GM18502 (cell line): ENCODE data around the gene ANKRD7.

Experiments used
- ATAC-seq: cut with Tn5 transposase; IDR thresholded peaks from one replicate; pipeline ENCODE4 v1.9.1; 2021; ENCODE audit warnings: mild to moderate bottlenecking; ENCODE audit not compliant: unreplicated experiment, poor library complexity

The ANKRD7 gene, protein sequence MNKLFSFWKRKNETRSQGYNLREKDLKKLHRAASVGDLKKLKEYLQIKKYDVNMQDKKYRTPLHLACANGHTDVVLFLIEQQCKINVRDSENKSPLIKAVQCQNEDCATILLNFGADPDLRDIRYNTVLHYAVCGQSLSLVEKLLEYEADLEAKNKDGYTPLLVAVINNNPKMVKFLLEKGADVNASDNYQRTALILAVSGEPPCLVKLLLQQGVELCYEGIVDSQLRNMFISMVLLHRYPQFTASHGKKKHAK

DNA sequence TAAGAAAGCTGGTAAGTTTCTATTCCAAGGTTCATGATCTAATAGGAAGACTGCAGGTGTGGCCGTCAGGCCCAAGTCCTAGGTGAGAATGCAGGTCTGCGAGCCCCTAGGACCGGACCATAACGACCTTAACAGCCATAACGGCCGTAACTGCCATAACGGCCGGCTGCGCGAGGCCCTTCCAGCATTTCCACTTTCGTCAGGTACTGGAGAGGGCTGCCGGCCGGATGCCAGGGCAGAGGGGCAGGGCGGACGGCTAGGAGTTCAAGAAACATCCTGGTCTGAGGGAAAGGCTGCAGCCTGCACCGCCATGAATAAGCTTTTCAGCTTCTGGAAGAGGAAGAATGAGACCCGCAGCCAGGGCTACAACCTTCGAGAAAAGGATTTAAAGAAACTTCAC is at the start of gene ANKRD7:
ANKRD7 (plus strand) TSS at position 184 of the 400 bp plus-strand sequence; CDS start at position 311, 127 bp downstream.
- no peak for ATAC-seq

DNA sequence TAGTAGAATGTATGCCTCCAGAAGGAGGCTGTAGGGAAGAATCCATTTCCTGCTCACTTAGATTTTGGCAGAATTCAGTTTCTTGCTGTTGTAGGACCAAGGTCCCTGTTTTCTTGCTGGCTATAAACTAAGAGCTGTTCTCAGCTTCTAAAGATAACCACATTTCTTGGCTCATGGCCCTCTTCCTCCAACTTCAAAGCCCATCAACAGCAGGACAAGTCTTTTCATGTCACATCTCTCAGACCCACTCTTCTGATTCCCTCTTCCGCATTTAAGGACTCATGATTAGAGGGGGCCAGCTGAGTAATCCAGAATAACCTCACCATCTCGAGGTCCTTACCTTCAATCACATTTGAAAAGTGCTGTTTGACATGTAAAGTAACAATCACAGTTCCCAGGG is 48.8 kb upstream of the ANKRD7 start:
- no peak for ATAC-seq

DNA sequence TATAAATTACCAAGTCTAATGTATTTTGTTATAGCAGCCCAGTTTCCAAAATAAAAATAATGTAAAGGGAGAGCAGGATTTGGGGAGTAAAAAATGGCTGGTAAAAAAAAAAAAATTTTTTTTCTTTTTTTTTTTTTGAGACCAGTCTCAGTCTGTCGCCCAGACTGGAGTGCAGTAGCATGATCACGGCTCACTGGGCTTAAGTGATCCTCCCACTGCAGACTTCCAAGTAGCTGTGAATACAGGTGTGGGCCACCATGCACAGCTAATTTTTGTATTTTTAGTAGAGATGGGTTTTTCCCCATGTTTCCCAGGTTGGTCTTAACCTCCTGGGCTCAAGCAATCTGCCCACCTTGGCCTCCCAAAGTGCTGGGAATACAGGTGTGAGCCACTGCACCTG is 45.3 kb upstream of the ANKRD7 start:
- ATAC-seq, result no peak

DNA sequence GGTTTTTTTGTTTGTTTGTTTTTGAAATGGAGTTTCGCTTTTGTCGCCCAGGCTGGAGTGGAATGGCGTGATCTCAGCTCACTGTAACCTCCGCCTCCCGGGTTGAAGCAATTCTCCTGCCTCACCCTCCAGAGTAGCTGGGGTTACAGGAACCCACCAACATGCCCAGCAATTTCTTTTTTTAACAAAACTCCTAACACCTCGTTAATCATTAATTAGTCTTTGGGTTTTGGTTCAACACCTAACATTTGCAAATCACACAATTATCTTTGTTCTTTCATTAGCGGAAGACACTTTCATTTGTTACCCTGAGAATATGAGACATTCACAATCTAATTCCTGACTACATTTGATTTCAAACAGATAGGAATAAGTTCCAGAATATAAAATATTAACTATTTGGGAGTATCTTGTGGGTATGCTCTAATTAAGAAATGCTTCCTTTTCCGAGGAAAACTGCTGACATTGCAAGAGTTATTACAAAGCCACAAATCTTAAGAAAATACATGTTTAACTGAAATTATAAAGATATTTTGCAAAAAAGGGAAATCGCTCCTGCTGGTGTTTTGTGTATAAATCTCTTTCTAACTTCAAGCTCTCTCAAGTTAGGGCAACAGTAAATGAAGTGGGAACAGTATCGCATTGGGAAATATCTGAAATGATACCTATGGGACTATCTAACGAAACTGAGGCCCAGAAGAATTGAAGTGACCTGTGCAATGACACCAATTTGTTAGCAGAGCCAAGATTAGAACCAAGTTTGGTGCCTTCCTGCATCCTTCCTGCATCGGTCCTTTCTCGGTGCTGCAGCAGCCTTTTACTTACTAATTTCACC is 41.7 kb upstream of the ANKRD7 start:
- ATAC-seq, result no peak

DNA sequence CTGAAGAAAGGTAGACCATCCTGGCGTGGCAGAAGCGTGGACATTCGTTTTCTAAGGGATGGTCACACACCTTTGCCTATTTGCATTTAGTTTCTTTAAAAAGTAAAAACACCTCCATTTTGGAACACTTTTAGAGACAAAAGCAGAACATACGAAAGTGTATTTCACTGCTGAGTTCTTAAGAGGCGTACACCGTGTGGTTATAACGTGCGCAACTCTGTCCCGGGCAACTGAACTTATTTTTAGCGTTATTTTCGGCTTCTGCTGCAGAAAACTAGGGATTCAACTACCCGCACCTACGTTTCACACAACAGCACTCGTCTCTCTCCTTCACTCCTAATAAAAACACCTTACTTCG is 41.1 kb upstream of the ANKRD7 start:
- ATAC-seq, result peak; percentile 1

DNA sequence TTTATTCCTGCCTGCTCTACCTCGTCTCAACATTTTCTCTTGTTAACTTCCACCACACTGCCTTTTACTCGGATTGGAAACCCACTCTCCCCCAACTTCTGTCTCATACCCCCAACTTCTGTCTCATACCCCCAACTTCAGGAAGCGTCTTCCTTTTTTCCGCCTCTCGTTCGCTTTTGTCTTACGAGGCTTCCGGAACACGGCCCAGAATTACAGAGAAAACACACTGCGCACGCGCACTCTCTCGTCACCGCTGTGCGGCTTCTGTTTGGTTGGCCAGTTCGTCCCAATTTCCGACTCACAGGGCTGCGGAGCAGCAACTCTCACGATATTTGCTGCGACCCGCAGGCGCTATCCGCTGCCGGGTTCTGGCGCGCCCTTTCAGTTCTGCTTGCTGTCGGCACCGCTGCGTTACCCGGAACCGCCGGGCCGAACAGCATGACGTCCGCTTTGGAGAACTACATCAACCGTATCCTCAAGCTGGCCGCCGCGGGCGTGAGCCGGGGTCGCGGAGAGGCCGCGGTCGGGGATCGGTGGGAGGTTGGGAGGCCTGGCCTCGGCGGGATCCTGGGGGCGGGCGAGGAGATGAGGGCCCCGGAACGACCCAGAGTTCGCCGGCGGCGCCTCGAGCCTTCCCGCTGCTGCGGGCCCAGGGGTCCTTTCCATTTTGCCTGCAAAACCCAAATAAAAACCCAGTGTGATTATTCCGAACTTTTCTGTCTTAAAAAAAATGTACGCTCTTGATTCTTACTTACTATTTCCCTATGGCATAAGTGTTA is 40.5 kb upstream of the ANKRD7 start, which contains the start of gene LSM8:
LSM8 (plus strand) TSS at position 379 of the 779 bp plus-strand sequence; CDS start at position 439, 60 bp downstream.
- ATAC-seq, result peak; percentile 97

DNA sequence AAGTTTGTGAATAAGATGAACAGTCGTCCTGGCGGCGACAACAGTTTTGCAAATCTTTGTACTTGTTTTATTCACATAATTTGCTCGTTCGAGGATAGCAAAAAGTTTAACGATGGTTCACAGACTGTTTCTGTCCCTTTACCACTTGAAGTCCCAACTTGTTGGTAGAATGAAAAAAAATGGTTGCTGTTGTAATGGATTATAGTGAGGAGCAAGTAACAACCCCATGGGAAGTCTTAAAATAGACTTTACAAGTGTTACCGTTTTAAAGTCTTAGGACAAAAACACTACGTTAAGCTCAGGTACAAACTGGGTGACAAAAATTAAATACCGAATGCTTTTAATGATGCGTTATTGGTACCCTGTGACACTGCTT is 40.0 kb upstream of the ANKRD7 start:
- no peak for ATAC-seq

DNA sequence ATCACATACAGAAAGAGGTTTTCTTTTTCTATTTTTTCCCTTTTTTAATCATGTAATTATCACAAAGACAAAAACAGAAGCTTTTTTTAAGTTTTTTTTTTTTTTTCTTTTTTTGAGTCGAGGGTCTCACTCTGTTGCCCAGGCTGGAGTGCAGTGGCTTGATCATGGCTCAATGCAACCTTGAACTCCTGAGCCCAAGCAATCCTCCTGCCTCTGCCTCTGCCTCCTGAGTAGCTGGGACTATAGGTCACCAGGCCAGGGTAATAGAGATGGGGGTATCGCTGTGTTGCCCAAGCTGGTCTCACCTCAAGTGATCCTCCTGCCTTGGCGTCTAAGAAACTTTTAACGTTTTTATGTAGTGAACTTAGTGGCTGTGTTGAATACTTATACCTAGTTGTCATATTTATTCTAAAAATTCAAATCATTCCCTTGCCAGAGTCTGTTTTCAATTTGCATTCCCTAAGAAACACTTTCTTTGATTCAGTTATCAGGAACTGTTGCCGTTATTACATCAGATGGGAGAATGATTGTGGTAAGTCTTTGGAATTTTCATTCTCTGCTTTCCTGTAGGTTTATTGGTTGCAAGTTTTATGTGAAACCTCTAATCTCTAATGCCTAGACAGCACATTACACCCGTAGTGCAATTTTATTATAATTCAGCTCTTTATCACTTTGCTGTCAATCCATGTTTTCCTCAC is 39.2 kb upstream of the ANKRD7 start:
- ATAC-seq, result no peak

DNA sequence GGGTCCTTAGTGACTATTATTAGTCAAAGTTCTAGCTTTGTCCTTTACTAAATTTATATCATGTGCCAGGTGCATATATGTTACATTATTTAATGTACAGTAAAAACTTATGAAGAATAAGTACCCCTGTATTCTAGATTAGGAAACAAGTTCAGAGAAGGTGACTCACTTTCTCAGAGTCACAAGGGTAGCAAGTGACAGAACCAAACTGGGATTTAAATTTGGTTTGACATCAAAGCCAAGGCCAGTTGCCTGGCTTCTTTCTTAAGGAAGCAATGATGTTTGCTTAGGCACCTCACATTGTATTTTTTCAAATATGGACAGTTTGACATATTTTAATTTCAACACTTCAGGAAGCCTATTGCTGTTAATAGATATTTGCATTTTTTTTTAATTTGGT is 38.0 kb upstream of the ANKRD7 start:
- ATAC-seq, result no peak

DNA sequence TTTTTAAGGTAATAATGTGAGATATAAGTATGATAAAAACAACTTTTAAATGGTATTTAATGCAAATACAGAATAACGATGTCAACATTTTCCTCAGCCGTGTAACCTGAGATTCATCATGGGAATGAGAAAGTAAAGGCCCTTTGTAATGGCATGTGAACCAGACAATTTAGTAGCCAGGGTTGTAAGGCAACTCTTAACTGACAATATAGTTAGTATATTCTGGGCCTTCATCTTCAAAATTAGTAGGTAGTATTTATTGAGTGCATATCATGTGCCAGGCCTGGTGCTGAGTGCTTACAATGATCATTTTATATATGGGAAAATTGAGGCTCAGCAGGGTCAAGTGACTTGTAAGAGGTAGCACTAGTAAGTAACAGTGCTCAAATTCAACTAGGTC is 29.9 kb upstream of the ANKRD7 start:
- ATAC-seq, result no peak

DNA sequence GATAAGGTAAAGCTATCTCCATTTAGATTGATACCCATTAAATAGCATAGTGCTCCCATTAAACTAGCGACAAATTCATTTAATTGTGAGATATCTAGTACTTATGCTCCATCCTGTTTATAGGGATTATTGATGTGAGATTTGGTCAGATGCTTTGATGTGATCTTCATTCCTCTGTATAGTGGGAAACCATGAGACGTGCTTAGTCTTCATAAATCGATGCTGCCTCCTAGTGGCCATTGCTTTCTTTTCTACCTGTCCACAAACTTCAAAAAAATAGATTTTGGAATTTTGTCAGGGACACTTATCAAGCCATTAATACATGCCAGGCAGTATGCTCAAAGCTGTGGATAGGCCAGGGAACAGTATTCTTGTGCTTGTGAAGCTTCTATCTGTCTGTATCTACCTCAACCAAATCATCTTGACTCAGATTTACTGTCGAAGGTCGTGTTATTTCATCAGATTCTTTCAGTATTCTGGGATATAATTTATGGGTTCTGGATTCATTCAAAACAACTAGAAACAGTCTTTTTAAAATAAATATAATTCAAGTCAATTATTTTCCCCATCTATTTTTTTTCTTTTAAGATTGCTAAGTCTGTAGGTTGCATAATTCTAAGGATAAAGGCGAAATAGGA is 28.5 kb upstream of the ANKRD7 start:
- peak; percentile 78 for ATAC-seq

DNA sequence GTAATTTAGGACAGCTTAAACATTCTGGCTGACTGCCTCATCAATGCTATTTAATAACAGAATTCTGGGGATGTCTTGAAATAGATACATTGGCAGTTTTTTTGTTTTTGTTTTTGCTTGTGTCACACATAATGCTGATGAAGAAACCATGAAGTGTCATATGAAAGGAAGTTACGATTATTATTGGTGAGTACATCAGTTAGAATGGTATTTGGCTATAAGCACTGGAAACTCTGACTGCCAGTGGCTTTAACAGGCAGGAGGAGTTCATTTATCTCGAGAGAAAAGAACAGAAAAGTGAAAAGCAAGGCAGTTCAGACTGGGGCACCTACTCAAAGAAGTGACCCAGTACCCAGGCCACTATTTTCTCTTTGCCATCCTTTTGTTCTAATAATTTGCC is 22.4 kb upstream of the ANKRD7 start:
- ATAC-seq, result no peak

DNA sequence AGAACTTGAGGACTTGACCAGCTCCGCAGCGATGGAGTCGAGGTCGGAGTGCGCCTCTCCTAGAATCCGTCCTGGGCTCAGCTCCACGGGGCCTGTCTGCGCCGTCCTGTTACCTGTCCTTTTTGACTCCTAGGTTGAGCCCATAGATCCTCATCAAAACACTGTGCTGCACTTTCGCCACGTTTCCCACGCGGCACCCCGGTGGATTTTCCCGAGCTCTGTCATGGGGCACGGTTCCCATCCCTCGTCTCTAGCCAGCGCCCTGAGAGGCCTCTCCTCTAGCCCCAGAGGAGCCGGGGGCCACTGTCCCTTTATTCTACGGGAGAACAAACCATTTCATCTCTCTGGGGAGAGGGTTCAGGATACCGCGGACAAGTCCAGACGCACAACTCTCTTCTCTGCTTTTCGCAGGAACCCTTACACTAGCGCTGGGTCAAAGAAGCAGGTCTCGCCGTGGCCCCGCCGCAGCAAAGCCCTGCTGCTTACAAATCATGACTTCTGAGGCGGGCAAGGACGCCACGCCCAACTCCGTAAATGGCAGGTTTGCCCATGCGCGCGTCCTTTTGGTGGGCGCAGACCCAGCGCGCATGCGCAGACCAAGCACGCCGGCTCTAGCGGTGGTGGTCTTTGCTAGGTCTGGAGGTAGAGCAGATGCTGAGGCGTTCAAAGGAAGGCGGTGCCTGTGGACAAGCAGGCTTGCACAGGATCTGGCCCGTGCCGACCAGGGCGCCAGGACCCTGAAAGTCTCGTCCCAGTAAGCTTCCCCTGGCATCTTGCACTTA is 10.3 kb upstream of the ANKRD7 start:
- ATAC-seq, result peak; percentile 97

DNA sequence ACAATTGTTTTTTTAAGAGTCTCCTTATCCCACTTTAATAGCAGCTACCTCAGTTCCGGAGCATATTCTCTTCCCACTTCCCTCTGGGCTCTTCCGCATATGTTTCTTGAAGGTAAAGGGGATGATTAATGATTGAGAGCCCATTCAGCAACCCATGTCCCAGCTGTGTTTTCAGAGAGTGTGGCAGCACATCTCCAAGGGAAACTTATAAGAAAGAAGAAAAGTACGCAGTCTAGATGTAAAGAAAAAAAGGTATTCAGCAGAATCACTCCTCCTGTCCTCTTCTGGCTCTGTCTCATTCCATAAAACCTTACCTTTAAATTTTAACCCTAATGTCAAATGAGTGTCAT is 9.7 kb upstream of the ANKRD7 start:
- ATAC-seq, result peak; percentile 17

DNA sequence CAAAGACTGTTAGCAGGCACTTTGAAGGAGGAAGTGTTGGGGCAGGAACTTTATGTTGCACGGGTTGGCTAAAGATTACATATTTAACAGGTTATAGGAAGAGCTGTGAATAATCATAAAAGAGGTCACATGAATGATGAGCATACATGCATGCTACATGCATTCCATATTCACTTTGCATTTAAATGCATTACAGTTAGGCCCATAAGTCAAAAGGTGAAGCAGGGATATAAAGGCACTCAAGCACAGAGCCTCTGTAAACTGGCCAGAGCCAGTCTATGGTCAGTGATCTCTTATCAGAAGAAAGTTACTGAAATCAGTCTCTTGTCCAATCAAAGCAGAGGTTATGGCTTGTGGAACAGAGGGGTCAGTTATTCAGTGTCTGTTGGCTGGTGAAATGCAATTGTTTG is 7.3 kb upstream of the ANKRD7 start:
- ATAC-seq, result no peak

DNA sequence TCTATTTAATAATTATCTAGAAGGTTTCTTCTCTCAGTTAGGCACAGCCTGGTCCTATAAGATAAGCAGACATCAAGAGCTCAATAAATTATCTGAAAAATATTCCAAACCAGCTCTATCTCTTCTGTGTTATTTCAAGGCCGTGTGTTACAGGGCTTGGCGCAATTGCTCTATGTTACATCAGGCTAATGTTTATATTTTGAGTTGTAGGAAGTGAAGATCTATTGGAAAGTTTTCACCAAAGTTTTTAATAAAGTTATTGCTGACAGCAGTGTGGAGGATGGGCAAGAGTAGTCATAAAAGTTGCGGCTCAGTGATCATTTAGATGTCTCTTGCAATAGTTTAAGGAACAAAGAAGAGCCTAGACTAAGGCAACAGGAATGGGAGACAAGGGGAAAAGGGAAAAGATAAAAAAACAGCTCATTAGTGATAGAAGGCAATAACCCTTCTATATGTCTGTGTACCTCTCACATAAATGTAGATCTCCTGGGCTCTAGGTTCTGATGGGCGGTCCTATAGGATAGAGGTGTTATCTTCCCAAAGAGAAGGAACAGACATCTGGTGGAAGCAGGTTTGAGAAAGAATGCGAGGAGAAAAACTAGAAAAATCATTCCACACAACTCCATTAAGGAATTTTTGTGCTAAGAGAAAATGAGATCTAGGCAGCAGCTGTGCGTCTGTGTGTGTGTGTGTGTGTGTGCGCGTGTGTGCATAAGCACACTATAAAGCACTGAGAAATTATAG is 5.9 kb upstream of the ANKRD7 start:
- ATAC-seq, result no peak

DNA sequence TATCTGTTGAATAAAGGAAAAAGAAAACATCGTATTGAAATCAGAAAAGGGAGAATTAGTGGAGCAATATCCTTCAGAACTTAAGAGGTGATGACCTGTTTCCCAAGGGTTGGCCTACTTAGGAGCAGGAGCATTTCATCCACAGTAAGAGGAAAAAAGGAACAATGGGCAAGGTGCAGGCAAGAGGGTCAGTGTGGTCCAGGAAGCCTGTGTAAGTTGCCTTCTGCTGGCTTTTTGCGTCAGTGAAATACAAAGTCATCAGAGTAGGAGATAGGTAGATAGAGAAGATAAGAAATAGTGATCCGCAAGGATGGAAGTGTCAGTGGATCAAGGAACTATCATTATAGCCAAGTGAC is 5.4 kb upstream of the ANKRD7 start:
- no peak for ATAC-seq

DNA sequence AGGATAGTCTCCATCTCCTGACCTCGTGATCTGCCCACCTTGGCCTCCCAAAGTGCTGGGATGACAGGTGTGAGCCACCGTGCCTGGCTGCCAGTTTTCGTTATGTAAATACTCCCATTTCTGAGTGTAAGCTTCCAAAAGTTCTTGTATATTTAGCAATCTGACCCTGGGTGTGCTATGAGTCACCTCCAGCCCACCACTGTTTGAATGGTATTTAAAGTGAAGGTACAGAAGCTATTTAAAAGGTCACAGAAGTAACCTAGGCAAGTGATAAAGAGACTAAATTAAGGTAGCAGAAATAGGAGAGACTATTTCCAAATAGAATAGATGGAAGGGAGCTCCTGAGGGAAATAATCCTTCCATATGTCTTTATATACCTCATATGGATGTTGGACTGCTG is 3.9 kb upstream of the ANKRD7 start:
- no peak for ATAC-seq

DNA sequence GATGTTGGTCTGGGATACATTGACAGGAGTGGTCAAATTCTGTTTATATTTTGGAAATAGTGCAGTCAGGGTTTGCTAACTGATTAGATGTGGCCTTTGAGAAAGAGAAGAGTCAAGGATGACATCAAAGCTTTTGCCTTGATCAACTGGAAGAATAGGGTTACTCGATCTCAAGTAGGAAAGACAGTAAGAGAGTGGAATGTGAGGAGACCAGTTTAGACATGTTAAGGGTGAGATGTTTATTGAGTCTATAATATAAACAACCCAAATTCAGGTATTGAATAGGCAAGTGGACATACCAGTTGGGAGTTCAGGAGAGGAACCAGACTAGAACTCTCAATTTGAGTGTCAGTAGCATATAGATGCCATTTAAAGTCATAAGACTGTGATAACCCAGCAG is 1.9 kb upstream of the ANKRD7 start:
- ATAC-seq, result no peak
